NCI-H1092 (cell line): ENCODE data around the gene MYMX.
"Not testable (repeated sequence)": the region's sequence is repeated elsewhere in the genome, so short reads cannot be mapped to it uniquely, and the experiment has no call there.

Experiments
- DNase-seq: peaks from one replicate; lab custom pipeline; 2025; lab: John Stamatoyannopoulos, UW

The MYMX gene

DNA sequence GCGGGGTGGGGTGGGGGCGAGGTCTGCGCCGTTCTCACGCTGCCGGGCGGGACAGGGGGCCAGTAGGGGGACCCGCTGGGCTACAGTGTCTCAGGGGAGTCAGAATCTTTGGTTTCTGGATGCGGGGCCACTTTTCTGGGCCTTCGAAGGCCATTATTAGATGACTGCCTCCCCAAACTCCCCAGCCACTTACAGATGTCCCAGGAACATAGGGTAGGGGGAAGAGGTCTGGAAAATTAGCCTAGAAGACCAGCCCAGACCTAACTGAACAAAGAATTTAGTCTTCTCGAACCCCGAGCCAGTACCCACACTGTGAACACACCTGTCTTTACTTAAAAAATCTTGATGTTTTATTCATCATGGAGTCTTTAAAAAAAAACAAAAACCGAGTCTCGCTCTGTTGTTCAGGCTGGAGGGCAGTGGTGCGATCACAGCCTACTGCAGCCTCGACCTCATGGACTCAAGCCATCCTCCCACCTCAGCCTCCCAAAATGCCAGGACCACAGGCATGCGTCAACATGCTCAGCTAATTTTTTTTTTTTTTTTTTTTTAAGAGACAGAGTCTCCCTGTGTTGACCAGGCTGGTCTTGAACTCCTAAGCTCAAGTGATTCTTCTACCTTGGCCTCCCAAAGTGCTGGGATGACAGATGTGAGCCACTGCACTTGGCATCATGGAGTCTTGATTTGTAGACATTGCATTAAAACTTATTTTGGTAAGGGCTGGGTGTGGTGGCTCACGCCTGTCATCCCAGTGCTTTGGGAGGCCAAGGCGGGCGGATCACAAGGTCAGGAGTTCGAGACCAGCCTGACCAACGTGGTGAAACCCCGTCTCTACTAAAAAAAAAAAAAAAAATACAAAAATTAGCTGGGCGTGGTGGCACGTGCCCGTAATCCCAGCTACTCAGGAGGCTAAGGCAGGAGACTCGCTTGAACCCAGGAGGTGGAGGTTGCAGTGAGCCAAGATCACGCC, 3.4 kb downstream of the MYMX start:
- no peak for DNase-seq

DNA sequence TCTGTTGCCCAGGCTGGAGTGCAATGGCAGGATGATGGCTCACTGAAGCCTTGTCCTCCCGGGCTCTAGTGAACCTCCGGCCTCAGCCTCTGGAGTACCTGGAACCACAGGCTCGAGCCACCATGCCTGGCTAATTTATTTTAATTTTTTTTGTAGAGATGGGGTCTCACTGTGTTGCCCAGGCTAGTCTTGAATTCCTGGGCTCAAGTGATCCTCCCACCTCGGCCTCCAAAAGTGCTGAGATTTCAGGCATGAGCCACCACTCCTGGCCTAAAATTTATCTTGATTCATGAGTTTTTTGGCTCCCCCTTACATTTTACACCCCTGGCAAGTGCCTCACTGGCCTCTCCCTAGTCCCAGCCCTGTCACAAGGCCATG, 4.2 kb downstream of the MYMX start:
- DNase-seq, result no peak

DNA sequence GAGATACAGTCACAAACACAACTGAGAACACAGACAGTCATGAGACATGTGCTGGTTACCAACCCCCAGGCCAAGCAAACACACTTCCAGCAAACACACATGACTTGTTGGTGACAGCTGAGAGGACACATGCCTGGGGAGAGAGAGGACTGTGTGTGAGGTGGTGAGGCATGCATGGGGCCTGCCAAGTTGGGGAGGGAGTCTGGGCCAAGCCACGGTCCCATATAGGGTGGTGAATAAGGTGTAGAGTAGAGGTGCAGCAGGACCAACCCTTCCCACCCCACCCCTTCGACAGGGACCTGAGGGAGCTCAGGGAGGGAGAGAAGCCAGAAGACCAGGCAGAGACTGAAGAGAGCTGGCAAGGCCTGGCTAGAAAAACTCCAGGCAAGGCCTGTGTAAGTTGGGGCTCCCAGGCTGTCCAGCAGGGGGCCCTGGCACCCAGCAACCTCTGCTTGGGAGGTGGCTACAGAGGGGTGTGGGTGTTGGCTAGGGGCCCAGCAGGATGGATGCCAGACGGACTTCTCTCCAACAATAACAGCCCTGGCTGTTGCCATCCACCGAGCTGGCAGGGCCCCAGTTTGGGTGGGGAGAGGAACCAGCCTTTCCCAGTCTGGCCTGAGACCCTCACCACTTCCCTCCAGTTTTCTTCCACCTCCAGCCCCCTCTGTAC, 4.7 kb downstream of the MYMX start:
- peak; percentile 94 for DNase-seq

DNA sequence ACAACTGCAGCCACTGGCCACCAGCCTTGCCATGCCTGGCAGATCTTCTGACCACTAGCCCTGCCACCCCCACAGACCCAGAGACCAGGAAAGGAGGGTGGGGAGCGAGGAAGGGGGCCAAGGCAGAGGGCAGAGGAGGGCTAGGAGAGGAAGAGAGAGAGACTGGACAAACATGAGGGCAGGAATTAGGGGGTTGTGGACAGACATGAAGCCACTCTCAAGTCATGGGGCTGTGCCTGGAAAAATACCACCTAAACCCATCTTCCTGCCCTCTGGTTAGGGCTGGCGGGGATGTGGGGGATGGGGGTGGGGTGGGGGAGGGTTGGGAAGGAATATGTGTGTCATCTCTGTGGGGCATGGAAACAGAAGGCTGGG, 5.2 kb downstream of the MYMX start:
- DNase-seq, result no peak

DNA sequence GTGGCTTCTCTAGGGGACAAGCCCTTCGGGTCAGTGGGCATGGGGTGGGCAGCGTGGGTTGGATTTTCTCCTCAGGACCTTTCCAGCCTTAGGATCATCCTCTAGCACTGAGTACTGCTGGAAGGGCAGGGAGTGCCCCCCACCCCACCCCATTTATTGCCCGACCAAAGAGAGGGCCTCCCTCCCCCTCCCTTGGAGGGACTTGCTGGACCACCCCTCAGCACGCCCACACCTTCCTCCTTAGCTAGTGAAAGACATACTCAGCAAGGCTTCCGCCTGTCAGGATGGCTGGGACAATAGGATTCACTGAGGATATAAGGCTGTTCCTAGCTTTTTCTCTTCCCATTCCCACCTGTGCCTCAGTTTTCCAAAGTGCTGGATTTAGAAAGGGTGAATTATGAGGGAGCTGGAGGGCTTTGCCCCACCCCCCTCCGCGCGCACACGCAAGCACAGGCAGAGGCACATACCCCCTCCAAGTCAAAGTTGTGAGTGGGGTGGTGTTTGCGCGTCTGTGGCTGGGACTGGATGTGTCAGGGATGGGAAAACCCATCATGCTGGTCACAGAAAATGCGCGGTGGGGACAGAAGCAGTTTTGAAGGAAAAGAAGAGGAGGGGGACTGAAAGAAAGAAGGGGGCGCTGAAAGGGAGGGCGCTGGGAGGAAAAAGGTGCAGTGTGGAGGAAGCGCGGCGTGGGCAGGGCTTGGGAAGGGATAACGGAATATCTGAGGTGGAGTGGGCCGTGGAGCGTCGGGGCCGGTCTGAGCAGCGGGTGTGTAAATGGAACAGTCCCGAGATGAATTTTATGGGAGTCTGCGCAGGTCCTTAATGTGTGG, 6.0 kb downstream of the MYMX start:
- DNase-seq, result no peak

DNA sequence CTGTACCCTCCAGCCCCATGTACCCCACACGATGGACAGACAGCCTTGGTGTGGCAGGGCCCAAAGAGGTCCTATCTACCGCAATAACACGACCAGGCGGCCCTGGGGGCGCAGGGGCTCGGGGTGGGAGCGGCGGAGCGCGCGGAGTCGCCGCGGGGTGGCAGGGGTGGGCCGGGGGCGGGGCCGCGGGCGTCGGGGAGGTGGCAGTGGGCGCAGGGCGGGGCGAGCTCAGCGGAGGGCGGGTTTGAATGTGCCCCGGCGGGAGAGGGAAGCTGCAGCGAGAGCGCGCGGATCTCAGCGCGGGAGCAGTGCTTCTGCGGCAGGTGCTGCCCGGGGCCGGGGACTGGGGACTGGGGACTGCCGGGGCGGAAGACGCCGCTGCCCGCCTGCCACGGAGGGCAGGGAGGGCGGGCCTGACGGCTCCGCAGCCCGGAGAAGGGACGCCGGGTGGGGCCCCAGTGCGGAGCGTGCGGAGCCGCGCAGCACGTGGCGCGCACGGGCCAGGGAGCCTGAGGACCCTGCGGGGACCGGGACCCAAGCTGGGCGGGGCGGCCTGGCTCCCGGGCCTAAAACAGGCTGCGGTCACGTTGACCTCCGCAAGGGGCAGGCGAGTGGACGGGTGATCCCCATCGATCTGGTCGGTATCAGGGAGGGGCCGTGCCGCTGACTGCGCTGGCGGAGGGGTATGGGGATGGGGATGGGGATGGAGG, 6.7 kb downstream of the MYMX start, which contains the start of gene SLC29A1:
Gene SLC29A1 (plus strand): TSS at position 277 of the 710 bp plus-strand sequence. CDS start 3,719 bp downstream, outside the sequence.
- peak; percentile 66 for DNase-seq

DNA sequence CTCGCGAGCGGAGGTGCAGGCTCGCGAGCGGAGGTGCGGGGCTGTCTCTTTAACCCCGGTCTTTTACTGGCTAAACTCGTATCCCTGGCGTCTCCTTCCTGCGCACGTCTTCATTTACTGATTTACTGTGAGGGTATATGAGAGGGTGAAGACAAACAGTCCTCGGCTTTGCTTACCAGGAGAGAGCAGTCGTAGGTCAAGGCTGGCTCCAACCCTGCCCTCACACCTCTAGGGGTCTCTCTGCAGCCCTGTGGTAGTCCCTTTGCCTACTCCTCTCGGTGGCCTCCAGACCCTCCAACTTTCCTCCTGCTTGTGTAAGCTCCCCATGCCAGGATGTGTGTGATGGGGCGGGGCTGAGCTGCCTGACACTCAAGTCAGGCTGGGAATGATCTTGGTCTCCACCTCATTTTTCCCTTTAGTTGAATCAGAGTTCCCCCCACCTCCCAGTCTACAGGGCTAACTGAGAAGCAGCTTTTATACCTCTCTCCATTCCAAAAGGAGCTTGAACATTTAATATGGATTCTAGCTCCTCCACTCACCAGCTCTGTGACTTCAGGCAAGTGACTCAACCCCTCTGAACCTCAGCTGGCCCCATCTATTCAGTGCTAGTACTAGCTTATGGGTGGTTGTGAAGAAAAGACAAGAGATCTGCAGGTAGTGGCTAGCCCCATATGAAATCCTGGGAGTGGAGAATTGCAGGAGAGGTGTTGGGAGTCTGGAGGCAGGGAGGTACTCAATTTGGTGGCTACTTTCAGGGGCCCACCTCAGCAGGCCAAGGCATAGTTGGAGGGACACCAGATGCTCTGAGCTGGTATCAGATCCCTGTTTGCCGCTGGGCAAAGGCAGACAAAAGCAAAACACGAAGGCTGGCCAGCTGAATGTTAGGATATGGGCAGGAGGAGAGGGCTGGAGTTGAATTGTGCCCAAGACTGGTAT, 7.6 kb downstream of the MYMX start:
- DNase-seq, result peak; percentile 42

DNA sequence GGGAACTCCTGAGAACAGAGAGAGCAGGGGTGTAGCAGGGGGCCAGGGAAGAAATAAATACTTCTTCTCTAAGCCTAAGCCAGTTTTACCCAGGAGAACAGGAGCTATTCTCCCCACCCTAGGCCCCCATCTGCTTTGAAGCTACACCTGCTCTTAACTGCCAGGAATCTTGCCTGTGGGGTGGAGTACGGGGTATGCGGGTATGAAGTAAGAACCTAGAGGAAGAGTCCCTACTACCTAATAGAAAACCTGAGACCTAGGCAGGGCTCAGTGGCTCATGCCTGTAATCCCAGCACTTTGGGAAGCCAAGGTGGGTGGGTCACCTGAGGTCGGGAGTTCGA, 8.2 kb downstream of the MYMX start:
- no peak for DNase-seq

DNA sequence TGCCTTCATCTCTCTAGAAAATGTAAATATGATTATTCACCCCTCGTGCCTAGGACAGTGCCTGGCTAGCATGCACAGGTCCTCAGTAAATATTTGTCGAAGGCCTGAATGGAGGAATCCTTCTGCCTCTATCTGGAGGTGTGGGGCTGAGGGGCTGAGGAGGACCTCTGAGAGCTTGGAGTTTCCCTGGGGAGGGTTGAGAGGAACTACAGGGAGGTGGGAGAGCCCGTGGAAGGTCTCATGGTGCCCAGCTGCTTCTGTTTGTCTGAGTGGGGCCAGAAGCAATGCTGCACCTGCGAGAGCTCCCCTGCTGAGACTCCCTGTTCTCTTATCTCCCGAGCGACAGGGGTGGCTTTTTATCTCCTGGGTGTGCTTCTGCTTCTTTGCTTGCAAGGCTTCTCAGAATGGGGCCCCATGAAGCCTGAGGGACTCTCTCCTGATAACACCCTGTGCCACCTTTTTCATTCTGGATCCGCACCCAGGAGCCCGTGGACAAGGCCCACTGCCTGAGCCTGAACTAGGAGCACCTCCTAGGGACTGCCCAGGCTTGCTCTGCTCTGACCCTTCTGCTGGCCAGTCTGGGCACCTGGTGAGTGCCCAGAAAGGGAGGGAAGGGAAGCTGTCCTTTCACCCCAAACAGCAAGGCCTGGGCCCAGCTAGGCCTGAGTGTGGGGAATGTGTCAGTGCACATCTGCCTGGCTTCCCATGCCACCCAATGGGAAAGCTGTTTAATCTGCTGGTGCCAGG, 9.0 kb downstream of the MYMX start:
- DNase-seq, result no peak

DNA sequence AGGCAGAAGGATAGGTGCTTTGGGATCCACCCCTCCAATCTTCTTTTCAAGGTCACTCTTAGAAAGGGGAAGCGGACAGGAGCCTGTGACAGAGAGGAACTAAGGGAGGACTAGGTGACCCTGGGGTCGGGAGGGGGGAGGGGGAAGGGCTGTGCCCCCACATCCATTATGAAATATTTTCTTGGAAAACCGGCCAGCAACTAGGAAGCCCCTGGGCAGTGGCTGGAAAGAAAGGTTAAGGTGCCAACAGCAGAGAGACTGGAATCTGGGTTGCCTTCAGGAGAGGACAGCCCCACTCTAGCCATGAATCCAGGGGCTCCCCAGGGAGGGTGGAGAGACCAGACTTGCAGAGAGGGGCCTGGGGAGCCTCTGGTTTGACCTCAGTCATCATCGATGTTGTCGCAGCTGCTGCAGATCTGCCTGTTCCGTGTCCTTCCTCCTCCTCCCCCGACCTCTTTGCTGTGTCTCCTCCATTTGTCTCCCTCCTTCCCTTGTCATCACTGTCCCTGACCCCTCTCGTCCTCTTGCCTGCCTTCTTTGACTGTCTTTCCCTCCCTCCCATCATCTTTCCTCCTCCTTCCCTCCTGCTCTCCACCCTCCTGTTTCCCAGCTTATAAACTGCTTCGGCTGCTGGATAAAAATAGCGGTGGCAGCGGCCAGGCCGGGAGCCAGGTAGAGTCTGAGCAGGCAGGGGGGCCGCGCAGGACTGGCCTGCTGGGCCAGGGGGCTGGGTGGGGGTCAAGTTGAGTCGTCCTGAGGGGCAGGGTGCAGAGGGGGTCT, 9.8 kb downstream of the MYMX start:
- DNase-seq, result no peak

DNA sequence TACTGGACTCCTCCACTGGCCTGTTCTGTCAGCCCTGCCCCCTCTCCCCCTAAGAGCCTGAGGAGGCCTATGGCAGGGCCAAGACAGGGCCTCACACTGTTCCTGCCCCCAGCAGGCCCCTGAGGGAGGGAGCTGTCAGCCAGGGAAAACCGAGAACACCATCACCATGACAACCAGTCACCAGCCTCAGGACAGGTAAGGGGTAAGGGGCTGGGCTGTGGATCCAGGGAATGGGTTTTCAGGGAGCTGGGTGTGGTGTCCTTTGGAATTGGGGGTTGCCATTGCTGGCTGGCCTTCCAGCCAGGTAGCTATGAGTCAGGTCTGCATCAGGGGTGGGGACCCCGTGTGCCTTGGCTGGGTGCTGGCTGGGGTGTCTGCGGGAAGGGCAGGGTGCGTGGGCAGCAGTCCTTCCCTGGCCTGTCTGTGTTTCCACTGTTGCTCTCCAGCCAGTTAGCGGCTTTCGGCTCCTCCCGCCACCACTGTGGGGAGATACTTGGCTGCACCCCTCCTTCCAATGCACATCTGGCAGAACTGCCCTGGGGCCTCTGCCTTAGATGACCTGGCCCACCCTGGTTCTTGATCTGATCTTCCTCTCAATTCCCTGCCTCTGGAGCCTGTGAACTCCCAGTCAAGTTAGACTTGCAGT, 10.5 kb downstream of the MYMX start:
- DNase-seq, result no peak

DNA sequence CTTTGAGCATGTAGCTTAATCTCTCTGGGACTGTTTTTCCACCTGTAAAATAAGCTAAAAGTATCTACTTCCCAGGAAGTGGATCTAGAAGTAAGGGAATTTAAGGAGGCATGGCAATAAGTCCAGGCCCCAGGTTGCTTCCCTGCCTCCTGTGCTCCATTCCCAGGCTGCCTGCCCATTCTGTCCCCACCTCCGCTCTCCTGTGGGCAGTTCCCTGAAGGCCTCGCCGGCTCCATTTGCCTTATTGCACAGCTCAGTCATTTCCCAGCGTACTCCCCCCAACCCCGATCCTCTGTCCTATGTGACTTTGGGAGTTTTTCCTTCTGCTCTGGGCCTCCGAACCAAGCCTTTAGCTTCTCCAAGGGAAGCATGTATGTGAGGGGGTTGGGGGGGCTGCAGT, 11.3 kb downstream of the MYMX start:
- no peak for DNase-seq

DNA sequence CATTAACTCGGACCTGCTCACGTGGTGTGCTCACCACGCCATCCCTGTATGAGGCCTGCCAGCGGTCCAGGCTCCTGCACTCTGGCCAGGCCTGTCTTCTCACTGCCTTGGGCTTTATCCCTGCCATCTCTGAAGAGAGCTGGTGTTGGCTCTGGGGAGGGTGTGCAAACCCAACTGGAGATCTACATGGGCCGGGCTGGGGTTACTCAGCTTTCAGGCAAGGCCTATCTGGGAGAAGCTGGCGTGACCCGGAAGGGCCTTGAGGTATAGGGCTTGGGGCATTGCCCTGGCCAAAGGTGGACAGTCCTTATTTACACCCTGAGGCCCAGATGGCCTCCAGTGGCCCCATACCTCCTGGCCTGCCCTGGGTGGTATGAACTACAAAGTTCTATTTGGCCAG, 11.7 kb downstream of the MYMX start:
- DNase-seq, result no peak

DNA sequence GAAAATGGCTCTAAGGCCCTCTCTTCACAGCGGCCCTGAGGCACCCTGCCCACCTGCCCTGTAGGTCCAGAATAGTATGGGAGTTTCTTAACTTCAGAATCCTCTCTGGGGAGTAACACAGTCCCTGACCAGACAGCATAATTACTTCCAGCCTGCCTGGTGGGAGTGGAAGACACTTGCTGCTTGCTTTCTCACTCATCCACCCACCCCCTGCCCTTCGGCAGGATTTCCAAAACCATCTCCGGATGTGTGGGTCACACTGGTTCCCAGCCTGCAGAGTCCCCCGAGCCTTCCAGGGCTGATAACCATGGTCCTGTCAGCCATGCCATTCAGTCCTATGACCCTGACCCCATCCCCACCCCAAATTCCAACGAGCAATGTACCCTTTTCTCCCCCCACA, 12.1 kb downstream of the MYMX start:
- DNase-seq, result no peak

DNA sequence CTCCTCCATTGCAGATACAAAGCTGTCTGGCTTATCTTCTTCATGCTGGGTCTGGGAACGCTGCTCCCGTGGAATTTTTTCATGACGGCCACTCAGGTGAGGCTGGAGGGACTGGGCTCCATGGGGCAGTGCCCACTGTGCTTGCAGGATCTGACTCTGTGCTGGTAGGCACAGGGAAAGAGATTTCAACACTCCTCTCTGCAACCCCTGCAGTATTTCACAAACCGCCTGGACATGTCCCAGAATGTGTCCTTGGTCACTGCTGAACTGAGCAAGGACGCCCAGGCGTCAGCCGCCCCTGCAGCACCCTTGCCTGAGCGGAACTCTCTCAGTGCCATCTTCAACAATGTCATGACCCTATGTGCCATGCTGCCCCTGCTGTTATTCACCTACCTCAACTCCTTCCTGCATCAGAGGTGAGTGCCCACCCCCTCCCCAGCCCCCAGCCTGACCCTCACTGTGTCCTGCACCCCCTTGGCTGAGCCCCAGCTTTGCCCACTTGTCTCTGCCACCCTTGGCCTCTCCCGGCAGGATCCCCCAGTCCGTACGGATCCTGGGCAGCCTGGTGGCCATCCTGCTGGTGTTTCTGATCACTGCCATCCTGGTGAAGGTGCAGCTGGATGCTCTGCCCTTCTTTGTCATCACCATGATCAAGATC, 12.8 kb downstream of the MYMX start:
- DNase-seq, result no peak

DNA sequence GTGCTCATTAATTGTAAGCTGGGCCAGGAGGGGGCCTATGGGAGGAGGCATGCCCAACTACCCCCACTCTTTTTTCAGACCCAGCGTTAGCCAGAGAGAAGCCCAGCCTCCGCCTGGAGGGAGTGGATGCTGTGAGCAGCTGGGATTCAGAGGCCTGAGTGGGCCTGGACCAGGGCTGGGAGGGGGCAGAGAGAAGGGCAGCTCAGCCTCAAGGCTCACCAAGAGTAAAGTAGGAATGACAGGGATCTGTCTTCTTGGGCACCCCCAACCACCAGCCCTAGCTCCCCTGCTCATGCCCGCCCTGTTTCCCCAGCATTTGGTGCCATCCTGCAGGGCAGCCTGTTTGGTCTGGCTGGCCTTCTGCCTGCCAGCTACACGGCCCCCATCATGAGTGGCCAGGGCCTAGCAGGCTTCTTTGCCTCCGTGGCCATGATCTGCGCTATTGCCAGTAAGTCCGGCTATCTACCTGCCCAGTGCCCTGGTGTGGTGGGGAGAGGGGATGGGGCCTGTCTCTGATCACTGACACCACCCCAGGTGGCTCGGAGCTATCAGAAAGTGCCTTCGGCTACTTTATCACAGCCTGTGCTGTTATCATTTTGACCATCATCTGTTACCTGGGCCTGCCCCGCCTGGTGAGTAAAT, 13.4 kb downstream of the MYMX start:
- no peak for DNase-seq

DNA sequence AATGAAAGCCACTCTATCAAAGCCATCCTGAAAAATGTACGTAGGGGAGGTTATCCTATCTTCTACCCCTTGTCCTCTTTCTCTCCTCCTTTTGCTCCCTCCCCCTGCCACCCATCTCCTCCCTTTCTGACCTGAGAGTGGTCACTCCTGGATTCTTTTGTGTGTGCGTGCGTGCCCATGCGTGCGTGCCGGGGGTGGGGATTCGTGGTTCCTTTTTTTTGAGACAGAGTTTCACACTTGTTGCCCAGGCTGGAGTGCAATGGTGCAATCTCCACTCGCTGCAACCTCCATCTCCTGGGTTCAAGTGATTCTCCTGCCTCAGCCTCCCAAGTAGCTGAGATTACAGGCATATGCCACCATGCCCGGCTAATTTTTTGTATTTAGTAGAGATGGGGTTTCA, 14.7 kb downstream of the MYMX start:
- DNase-seq, result not testable (repeated sequence)
